GM19099 (cell line): ENCODE data around the gene TRIM22.

Experiments
- POLR2A ChIP-seq: IDR thresholded peaks from 3 replicates; pipeline ENCODE4 v1.6.1; 2011; ENCODE audit warnings: low read depth; ENCODE audit not compliant: insufficient read length; ENCODE audit errors: extremely low read depth

TRIM22 gene, protein sequence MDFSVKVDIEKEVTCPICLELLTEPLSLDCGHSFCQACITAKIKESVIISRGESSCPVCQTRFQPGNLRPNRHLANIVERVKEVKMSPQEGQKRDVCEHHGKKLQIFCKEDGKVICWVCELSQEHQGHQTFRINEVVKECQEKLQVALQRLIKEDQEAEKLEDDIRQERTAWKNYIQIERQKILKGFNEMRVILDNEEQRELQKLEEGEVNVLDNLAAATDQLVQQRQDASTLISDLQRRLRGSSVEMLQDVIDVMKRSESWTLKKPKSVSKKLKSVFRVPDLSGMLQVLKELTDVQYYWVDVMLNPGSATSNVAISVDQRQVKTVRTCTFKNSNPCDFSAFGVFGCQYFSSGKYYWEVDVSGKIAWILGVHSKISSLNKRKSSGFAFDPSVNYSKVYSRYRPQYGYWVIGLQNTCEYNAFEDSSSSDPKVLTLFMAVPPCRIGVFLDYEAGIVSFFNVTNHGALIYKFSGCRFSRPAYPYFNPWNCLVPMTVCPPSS

GRCh38 chr11:5689551-5689983 is at the start of gene TRIM22:
TRIM22 (plus strand) TSS chr11:5689790; CDS start chr11:5696233, 6,443 bp downstream.
- peak; percentile 81 for TF ChIP-seq POLR2A

DNA sequence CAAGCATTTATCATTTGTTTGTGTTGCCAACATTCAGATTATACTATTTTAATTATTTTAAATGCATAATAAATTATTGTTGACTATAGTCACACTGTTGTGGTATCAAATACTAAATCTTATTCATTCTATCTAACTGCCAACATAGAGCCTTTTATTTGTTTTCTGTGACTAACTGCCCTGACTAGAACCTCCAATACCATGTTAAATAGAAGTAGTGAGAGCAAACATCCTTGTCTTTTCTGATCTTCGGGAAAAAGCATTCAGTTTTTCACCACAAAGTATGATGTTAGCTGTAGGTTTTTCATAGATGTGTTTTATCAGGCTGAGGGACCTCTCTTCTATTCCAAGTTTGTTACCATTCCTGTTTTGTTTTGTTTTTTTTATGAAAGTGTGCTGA is 49.6 kb upstream of the TRIM22 start:
- no peak for TF ChIP-seq POLR2A

- TF ChIP-seq POLR2A: no peak
Measured at GRCh38 chr11:5643585-5643984, 46.0 kb upstream of the TRIM22 start.

- no peak for TF ChIP-seq POLR2A
Measured at GRCh38 chr11:5646139-5646538, 43.5 kb upstream of the TRIM22 start.

DNA sequence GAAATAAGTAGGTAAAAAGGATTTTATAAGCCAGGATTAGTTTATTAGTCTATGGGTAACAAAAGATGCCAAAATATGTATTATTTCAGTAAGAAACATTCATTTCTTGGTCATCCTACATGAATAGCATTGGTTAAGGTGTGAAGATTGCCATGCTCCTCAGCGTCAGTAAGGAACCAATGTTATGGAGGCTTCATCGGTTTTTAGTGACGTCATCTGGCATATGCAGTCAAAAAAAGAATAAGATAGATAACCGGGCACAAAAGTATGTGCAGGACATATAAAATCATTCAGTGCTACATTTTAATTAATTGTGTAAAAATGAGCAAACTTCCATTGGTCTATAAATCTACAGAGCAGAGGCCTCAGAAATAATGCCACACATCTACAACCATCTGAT is 34.1 kb upstream of the TRIM22 start:
- no peak for TF ChIP-seq POLR2A

DNA sequence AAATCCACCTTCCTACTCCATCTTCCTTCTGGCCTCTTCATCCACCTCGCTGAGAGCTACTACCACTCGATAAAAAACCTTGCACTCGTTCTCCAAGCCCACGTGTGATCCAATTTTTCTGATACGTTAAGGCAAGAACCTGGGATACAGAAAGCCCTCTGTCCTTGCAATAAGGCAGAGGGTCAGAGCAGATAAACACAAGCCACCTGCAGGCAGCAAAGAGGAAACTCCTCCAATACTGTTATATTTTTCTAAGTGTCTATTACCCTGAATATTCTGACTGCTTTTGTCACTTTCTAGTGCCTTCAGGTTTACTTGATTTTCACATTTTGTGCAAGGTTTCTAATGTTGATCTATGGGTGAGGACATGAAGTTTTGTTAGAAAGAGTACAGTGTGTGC is 31.3 kb upstream of the TRIM22 start:
- TF ChIP-seq POLR2A: no peak

DNA sequence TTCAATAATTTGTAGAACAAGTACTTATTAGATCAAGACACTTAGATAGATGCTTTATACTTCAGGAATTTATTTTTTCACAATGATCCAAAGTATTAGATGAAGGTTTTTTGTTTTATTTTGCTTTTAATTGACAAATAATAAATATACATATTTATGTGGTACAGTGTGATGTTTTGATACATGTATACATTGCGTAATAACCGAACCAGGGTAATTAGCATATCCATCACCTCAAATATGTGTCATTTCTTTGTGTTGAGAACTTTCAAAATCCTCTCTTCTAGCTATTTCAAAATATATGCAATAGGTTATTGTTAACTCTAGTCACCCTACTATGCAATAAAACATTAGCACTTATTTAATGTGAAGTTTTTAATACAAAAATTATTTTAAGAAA is 26.1 kb upstream of the TRIM22 start:
- TF ChIP-seq POLR2A: no peak

DNA sequence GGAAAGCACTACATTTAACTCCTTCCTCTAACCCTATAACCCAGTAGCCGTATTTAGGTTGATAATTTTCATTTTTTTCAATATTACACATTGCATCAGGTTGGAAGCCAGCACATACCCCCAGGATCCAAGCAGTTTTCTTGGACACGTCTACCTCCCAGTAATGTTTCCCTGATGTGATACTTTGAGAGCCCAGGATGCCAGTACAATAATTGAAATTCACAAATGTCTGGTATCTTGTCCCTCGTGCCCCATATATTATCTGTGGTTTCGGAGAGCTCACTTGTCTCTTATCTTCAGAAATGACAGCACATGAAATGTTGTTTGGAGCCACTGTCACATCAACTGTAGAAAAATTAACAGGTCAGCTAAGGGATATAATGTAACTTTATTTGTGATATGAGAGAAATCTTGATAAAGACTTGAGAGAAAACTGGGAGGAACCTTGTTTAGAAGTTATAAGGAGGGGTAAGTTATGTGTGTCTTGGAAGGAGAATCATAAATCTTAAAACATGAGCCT is 24.5 kb upstream of the TRIM22 start:
- TF ChIP-seq POLR2A: no peak

DNA sequence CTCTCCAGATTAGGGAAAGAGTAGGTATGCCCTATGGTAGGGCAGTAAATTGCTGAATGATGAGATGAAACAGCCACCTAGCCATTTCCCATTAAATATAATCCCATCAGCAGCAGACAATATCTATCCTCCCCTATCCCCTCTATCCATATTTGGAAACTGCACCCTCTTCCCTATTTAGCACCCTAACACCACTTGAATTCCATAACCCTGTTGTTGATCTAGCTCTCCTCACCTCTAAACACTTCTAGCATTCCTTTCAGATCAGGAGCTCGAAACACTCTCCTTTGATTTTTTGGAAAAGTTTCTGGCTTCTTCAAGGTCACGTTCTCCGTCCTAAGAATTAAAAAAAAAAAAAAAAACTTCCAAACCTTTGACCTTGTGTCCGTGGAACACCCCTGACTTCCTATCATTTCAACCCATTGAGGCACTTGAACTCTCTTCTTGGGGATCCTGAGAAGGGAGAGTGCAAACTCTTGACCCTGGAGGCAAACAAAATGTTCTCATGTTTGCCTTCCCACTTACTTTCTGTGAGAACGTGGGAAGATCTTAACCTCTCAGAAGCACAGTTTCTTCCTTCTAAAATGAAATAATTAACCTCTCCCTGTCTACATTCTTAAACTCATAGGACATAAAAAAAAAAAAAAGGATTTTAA is 23.7 kb upstream of the TRIM22 start:
- TF ChIP-seq POLR2A: no peak

DNA sequence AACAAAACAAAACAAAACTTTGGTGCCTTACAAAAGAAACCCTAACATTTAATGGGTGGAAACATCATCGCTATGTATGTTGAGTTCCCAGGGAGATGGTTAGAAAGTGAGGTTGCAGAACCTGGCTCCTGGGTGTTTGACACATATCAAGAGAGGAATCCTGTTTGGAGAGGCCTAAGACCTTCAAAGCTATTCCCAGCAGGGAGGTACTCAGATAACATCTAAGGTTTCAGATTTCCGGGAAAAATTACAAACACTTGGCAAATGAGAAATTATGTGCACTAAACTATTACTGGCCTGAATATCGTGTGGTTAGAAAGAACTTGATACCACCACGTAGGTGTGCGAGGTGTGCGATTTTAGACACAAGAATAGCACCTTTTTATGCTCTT is 23.2 kb upstream of the TRIM22 start:
- no peak for TF ChIP-seq POLR2A

GRCh38 chr11:5671831-5672230 is 17.8 kb upstream of the TRIM22 start:
- no peak for TF ChIP-seq POLR2A

GRCh38 chr11:5674391-5674790 is 15.2 kb upstream of the TRIM22 start:
- TF ChIP-seq POLR2A: no peak

DNA sequence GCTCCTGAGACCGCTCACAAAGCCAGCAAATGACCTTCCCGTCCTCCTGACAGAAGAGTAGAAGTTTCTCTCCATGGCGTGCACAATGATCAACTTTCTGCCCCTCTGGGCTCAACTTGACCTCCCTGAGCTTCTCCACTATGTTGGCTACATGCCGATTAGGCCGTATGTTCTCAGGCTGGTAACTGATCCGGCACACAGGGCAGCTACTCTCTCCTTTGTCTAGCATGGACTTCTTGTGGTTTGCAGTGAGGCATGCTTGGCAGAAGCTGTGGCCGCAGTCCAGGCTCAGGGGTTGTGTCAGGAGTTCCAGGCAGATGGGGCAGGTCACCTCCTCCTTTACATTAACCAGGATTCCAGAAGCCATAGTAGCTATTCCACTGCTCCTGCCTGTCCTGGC is 9.8 kb upstream of the TRIM22 start:
- TF ChIP-seq POLR2A: no peak

- TF ChIP-seq POLR2A: no peak
Measured at GRCh38 chr11:5684036-5684645, 5.4 kb upstream of the TRIM22 start.

- TF ChIP-seq POLR2A: peak; percentile 71
Measured at GRCh38 chr11:5684646-5685362, 4.8 kb upstream of the TRIM22 start, which contains the start of gene TRIM5. TRIM5 (minus strand) TSS chr11:5685074; CDS start chr11:5680177, 4,897 bp downstream.

DNA sequence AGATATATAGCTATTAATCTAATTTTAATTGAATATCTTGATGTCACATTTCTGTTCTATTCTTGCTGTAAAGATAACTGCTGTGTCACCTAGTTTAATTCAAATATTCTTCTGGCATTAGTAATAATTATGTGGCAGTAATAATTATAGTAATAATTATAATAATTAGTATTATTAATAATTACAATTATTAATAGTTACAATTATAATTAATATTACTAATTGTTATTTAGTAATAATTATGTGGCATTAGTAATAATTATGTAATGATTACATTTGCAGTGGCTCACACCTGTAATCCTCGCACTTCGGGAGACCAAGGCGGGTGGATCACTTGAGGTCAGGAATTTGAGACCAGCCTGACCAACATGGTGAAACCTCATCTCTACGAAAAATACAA is 3.2 kb upstream of the TRIM22 start:
- no peak for TF ChIP-seq POLR2A

- no peak for TF ChIP-seq POLR2A
Measured at GRCh38 chr11:5688482-5688881, 1.1 kb upstream of the TRIM22 start.
